Activated effector memory CD4-positive, alpha-beta T cell treated with anti-CD3 and anti-CD28 coated beads, Interleukin-2, amount 50 U/mL, for 16 hours (primary cell): ENCODE data around the gene SGCD.
"Not testable (repeated sequence)": the region's sequence is repeated elsewhere in the genome, so short reads cannot be mapped to it uniquely, and the experiment has no call there.

ENCODE experiments used
- DNase-seq: peaks from one replicate; pipeline ENCODE4 v3.0.0-alpha.2; 2020

The SGCD gene

GRCh38 chr5:156664832-156665231, 337.9 kb downstream of the SGCD start:
- not testable (repeated sequence) for DNase-seq

- not testable (repeated sequence) for DNase-seq
Measured at GRCh38 chr5:156666686-156667085, 339.7 kb downstream of the SGCD start.

GRCh38 chr5:156667616-156668015, 340.7 kb downstream of the SGCD start:
- DNase-seq: no peak

GRCh38 chr5:156669416-156669815, 342.5 kb downstream of the SGCD start:
- DNase-seq: no peak

GRCh38 chr5:156670615-156671014, 343.7 kb downstream of the SGCD start:
- DNase-seq: no peak

GRCh38 chr5:156675395-156675794, 348.4 kb downstream of the SGCD start:
- no peak for DNase-seq

GRCh38 chr5:156677963-156678362, 351.0 kb downstream of the SGCD start:
- no peak for DNase-seq

- no peak for DNase-seq
Measured at GRCh38 chr5:156678484-156678883, 351.5 kb downstream of the SGCD start.

- no peak for DNase-seq
Measured at GRCh38 chr5:156680831-156681230, 353.9 kb downstream of the SGCD start.

- DNase-seq: no peak
Measured at GRCh38 chr5:156681265-156681664, 354.3 kb downstream of the SGCD start.

GRCh38 chr5:156682971-156683370, 356.0 kb downstream of the SGCD start:
- DNase-seq: no peak

GRCh38 chr5:156683509-156683908, 356.5 kb downstream of the SGCD start:
- DNase-seq: no peak

GRCh38 chr5:156684216-156684615, 357.3 kb downstream of the SGCD start:
- DNase-seq: no peak

GRCh38 chr5:156685481-156685880, 358.5 kb downstream of the SGCD start:
- no peak for DNase-seq

- DNase-seq: no peak
Measured at GRCh38 chr5:156686380-156686779, 359.4 kb downstream of the SGCD start.

- DNase-seq: no peak
Measured at GRCh38 chr5:156686796-156687195, 359.8 kb downstream of the SGCD start.

GRCh38 chr5:156687514-156687913, 360.6 kb downstream of the SGCD start:
- no peak for DNase-seq

- no peak for DNase-seq
Measured at GRCh38 chr5:156691572-156691971, 364.6 kb downstream of the SGCD start.

- DNase-seq: no peak
Measured at GRCh38 chr5:156693113-156693512, 366.1 kb downstream of the SGCD start.

GRCh38 chr5:156694598-156694997, 367.6 kb downstream of the SGCD start:
- DNase-seq: no peak

- DNase-seq: no peak
Measured at GRCh38 chr5:156695774-156696173, 368.8 kb downstream of the SGCD start.

- no peak for DNase-seq
Measured at GRCh38 chr5:156698323-156698722, 371.4 kb downstream of the SGCD start.

GRCh38 chr5:156699147-156699546, 372.2 kb downstream of the SGCD start:
- DNase-seq: no peak

GRCh38 chr5:156704139-156704538, 377.2 kb downstream of the SGCD start:
- DNase-seq: no peak

- no peak for DNase-seq
Measured at GRCh38 chr5:156706631-156707030, 379.7 kb downstream of the SGCD start.

GRCh38 chr5:156707750-156708149, 380.8 kb downstream of the SGCD start:
- DNase-seq: no peak
